Loucy (cell line): ENCODE results near the gene LCN12.

Experiments used
- CTCF ChIP-seq: fragments of 200-600 bp; sonication (generic); conservative IDR thresholded peaks from 2 replicates; pipeline ENCODE4 v1.5.1; 2014; ENCODE audit warnings: mild to moderate bottlenecking, antibody characterized with exemption, low read length
- EZH2phosphoT487 ChIP-seq: fragments of 200-600 bp; IDR thresholded peaks from 2 replicates; pipeline ENCODE4 v1.6.1; 2018; ENCODE audit warnings: antibody characterized with exemption, mild to moderate bottlenecking, moderate library complexity, borderline replicate concordance

GRCh38 chr9:136946228-136947027 is 5.6 kb upstream of the LCN12 start:
- TF ChIP-seq CTCF (no peak), EZH2phosphoT487 (no peak)
